HG03575 (cell line): ENCODE data around the gene KIR3DL3.
"Not testable (repeated sequence)": the region's sequence is repeated elsewhere in the genome, so short reads cannot be mapped to it uniquely, and the experiment has no call there.

ENCODE experiments used
- ATAC-seq: cut with Tn5 transposase; IDR thresholded peaks from one replicate; pipeline ENCODE4 v1.9.1; 2021; ENCODE audit not compliant: unreplicated experiment, insufficient number of reproducible peaks, low FRiP score; ENCODE audit errors: extremely low read depth

KIR3DL3 gene

DNA sequence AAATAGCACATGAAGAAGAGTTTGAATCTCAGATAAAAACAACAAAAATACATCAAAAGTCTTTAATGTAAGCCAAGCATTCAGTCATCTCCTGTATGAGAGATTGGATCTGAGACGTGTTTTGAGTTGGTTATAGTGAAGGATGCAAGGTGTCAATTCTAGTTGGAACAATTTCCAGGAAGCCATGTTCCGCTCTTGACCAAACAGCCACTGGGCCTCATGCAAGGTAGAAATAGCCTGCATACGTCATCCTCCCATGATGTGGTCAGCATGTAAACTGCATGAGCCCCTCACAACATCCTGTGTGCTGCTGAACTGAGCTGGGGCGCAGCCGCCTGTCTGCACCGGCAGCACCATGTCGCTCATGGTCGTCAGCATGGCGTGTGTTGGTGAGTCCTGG, at the start of gene KIR3DL3:
Gene KIR3DL3 (plus strand): TSS at position 301 of the 400 bp plus-strand sequence. CDS start 55 bp downstream, at position 356.
- ATAC-seq, result no peak

- ATAC-seq, result not testable (repeated sequence)
Observed at GRCh38 chr19:54676210-54676834, 47.9 kb upstream of the KIR3DL3 start.

- ATAC-seq, result no peak
Observed at GRCh38 chr19:54677217-54677616, 47.0 kb upstream of the KIR3DL3 start.

DNA sequence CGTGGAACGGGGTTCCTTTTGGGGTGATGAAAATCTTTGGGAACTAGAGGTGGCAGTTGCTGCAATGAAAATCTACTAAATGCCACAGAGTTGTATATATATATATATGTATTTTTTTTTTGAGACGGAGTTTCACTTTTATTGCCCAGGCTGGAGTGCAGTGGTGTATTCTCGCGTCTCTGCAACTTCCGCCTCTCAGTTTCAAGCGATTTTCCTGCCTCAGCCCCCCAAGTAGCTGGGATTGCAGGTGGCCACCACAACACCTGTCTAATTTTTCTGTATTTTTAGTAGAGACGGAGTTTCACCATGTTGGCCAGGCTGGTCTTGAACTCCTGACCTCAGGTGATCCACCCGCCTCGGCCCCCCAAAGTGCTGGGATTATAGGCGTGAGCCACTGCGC, 42.6 kb upstream of the KIR3DL3 start:
- ATAC-seq, result not testable (repeated sequence)

GRCh38 chr19:54682306-54682856, 41.9 kb upstream of the KIR3DL3 start:
- ATAC-seq, result no peak

DNA sequence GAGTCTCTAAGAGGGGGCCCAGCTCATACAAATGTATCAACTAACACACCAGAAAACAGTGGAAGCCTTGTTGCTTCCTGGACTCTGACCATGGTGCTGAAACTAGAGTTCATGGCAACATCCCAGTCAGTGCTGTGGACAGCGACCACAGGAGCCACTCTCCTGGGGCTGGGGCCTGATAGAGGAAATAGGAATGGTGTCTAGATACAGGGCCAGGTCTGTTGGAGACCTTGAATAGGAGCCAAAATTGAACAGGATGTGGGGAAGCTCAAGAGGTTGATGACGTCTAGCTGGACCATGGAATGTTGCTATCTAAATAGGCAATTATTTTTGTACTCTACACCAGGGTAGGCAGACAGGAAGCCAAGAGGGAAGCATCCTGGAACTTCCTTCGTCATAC, 39.7 kb upstream of the KIR3DL3 start:
- ATAC-seq, result no peak

- ATAC-seq, result no peak
Observed at GRCh38 chr19:54691582-54692297, 32.5 kb upstream of the KIR3DL3 start.

DNA sequence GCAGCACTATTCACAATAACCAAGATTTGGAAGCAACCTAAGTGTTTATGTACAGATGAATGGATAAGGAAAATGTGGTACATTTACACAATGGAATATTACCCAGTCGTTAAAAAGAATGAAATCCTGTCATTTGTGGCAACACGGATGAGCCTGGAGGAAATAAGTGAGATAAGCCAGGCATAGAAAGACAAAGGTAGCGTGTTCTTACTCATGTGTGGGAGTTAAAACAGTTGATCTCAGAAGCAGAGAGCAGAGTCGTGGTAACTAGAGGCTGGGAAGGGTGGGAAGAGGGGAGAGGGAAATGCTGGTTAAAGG, 32.0 kb upstream of the KIR3DL3 start:
- no peak for ATAC-seq

- ATAC-seq, result no peak
Observed at GRCh38 chr19:54694648-54695047, 29.6 kb upstream of the KIR3DL3 start.

DNA sequence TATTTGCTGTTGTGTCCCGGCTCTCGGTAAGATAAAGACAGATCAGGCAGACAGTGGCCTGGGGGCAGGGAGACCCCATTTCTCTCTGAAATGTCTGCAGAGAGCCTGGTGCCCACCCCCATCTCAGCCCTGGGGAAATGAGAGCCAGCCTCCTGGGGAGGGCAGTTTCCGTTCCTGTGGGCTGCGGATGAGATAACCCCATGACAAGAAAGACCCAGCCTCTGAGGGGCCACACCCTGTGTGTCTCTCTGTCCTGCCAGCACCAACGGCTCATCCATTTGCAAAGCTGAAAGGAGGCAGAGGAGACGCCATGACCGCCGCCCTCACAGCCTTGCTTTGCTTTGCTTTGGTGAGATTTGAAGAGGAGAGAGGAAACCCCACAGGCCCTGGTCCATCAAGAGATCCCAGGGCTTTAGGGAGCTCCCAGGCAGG, 28.1 kb upstream of the KIR3DL3 start:
- ATAC-seq, result no peak

DNA sequence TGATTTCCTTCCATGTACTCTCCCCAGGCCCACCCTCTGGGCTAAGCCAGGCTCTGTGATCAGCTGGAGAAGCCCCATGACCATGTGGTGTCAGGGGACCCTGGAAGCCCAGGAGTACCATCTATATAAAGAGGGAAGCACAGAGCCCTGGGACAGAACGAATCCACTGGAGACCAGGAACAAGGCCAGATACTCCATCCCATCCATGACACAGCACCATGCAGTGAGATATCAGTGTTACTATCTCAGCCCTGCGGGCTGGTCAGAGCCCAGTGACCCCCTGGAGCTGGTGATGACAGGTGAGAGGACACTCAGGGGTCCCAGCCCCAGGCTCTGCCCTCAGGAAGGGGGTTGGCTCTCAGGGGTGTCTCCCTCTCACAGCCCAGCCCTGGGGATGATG, 27.5 kb upstream of the KIR3DL3 start:
- ATAC-seq, result no peak

DNA sequence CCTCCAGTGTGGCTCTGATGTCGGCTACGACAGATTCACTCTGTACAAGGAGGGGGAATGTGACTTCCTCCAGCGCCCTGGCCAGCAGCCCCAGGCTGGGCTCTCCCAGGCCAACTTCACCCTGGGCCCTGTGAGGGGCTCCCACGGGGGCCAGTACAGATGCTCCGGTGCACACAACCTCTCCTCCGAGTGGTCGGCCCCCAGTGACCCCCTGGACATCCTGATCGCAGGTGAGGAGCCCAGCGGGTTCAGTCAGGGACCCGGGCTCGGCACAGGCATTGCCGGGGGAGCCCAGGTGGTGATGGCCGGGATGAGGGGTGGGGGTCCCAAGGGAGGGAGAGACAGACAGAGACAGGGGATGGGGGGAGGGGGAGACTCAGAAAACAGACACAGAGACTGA, 26.5 kb upstream of the KIR3DL3 start:
- ATAC-seq, result not testable (repeated sequence)

DNA sequence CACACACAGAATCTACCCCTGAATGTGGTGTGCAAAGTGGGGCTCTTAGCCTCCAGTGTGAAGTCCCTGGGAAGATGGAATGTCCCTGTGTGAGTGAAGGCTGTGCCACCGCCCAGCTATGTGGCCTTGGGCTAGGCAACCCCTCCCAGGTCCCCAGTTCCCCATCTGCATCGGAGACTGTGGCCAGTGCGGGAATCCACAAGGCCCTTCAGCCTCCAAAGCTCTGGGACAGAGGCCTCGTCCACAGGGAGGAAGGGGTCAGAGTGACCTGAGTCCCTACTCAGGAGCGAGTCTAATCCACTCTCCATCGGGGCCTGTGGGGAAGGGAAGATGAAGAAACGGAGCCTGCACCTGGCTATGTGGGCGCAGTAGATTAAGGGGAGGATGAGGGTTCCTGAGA, 19.3 kb upstream of the KIR3DL3 start:
- ATAC-seq, result no peak

- no peak for ATAC-seq
Observed at GRCh38 chr19:54707962-54708361, 16.3 kb upstream of the KIR3DL3 start.

GRCh38 chr19:54708781-54709180, 15.5 kb upstream of the KIR3DL3 start:
- ATAC-seq, result no peak

GRCh38 chr19:54709212-54709948, 14.9 kb upstream of the KIR3DL3 start:
- no peak for ATAC-seq

DNA sequence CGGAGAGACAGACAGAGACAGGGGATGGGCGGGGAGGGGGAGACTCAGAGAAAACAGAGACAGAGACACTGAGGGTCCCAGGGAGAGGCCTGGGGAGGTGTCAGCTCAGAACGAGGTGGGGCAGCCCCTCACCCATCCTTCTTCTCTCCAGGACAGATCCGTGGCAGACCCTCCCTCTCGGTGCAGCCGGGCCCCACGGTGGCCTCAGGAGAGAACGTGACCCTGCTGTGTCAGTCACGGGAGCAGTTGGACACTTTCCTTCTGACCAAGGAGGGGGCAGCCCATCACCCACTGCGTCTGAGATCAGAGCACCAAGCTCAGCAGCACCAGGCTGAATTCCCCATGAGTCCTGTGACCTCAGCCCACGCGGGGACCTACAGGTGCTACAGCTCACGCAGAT, 14.3 kb upstream of the KIR3DL3 start:
- ATAC-seq, result not testable (repeated sequence)

- no peak for ATAC-seq
Observed at GRCh38 chr19:54724644-54725043, 402 bp downstream of the KIR3DL3 start.

DNA sequence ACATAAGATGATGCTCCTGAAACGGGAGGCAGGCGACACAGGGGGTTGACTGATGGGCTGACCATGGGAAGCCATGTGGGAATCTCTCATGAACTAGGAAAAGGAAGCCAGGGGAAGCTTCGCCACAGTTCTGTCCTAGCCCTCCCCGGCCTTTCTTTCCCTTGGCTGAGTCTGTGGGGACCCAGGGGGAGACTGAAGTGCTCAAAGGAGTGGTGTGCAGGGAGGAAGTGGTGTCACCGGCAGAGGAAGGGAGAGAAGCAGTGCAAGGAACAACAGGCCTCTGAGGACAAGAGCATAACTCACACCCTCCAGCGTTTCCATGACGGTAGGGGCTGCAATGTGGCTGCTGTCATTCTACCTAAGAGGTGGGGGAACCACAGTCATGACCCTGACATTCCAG, 1.1 kb downstream of the KIR3DL3 start:
- ATAC-seq, result no peak

DNA sequence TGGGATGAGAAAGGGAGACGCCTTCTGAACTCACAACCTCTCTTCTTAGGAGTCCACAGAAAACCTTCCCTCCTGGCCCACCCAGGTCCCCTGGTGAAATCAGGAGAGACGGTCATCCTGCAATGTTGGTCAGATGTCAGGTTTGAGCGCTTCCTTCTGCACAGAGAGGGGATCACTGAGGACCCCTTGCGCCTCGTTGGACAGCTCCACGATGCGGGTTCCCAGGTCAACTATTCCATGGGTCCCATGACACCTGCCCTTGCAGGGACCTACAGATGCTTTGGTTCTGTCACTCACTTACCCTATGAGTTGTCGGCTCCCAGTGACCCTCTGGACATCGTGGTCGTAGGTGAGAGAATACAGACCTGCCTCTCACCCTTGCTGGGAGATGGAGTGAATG, 3.3 kb downstream of the KIR3DL3 start:
- no peak for ATAC-seq
